ENCODE results near the gene KCNH5. TPM values are rescaled to one million over a fixed set of nuclear protein-coding genes. Genes with fewer than 3 reads are reported as not detected.

The KCNH5 gene
- total RNA-seq, 2 experiments from 2014 or later = not detected

- no peak overlapping the region for H3K4me2 ChIP-seq (ENCODE audit: low read length)
- no peak overlapping the region for H3K4me3 ChIP-seq (ENCODE audit: low read depth, low read length, poor library complexity, severe bottlenecking)
- intact Hi-C loops (cut with micrococcal nuclease; ENCODE audit: unreplicated experiment) = no loop called here
- CTCF ChIA-PET (ENCODE audit: unreplicated experiment) = no interaction called here
- H3K36me3 ChIP-seq (ENCODE audit: insufficient read depth, low read length) = no peaks in the 10 kb centered on the region
- no peak for TF ChIP-seq CTCF (conservative IDR thresholded peaks at IDR 0.05; ENCODE audit: low read length)
- no peak for TF ChIP-seq EZH2phosphoT487 (IDR thresholded peaks at IDR 0.05; ENCODE audit: borderline replicate concordance, low read depth, low read length)
- no peak overlapping the region for H2AFZ ChIP-seq (ENCODE audit: low read length)
- POLR2A ChIA-PET = no interaction called here
- H3K9me2 ChIP-seq (ENCODE audit: insufficient read depth, low read length) = no peaks in the 10 kb centered on the region
- no peaks in the 10 kb centered on the region for H3K4me1 ChIP-seq (ENCODE audit: insufficient read depth, low read length, poor library complexity, severe bottlenecking)
- H3K9me3 ChIP-seq (ENCODE audit: low read length) = no peaks in the 10 kb centered on the region
- no TSS peak for BruUV-seq (replicated peaks)
- H4K20me1 ChIP-seq (ENCODE audit: insufficient read depth, low read length) = no peaks in the 10 kb centered on the region
- no peak for DNase-seq (ENCODE audit: low spot score)
- H3K27ac ChIP-seq (ENCODE audit: low read depth, low read length, poor library complexity, severe bottlenecking) = no peak overlapping the region
- H3K79me2 ChIP-seq (ENCODE audit: insufficient read depth, low read depth, low read length) = no peaks in the 10 kb centered on the region
Observed at GRCh38 chr14:62691647-62692489, 353.4 kb downstream of the KCNH5 start.

DNA sequence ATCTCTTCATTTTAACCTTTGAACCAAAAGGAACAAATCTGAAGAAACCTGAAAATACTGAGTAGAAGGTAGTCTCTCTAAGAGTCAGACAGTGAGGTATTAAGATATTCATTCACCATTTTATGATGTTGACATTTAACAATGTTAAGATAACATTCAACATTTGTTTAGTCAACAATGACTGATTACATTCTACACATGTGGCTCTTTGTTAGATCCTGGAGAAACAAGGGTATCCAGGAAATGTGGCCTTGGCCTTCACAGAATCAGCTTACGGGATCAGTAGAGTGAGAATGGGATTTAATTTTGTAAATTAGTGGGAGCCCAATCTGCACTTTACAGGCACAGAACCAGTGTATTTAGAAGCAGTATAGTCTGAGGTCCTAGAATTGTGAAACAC, 355.5 kb downstream of the KCNH5 start:
- no peaks in the 10 kb centered on the region for H3K9me3 ChIP-seq (ENCODE audit: low read length)
- H3K9me2 ChIP-seq (ENCODE audit: insufficient read depth, low read length) = no peaks in the 10 kb centered on the region
- H2AFZ ChIP-seq (ENCODE audit: low read length) = no peak overlapping the region
- H3K4me2 ChIP-seq (ENCODE audit: low read length) = no peak overlapping the region
- no peaks in the 10 kb centered on the region for H3K36me3 ChIP-seq (ENCODE audit: insufficient read depth, low read length)
- H3K4me1 ChIP-seq (ENCODE audit: insufficient read depth, low read length, poor library complexity, severe bottlenecking) = no peaks in the 10 kb centered on the region
- H3K79me2 ChIP-seq (ENCODE audit: insufficient read depth, low read depth, low read length) = no peaks in the 10 kb centered on the region
- H4K20me1 ChIP-seq (ENCODE audit: insufficient read depth, low read length) = no peaks in the 10 kb centered on the region
- no TSS peak for BruUV-seq (replicated peaks)
- TF ChIP-seq CTCF (conservative IDR thresholded peaks at IDR 0.05; ENCODE audit: low read length) (no peak), EZH2phosphoT487 (IDR thresholded peaks at IDR 0.05; ENCODE audit: borderline replicate concordance, low read depth, low read length) (no peak)
- H3K27ac ChIP-seq (ENCODE audit: low read depth, low read length, poor library complexity, severe bottlenecking) = no peak overlapping the region
- POLR2A ChIA-PET = no interaction called here
- no peak for DNase-seq (ENCODE audit: low spot score)
- intact Hi-C loops (cut with micrococcal nuclease; ENCODE audit: unreplicated experiment) = no loop called here
- H3K4me3 ChIP-seq (ENCODE audit: low read depth, low read length, poor library complexity, severe bottlenecking) = no peak overlapping the region
- CTCF ChIA-PET (ENCODE audit: unreplicated experiment) = no interaction called here

GRCh38 chr14:62687818-62688217, 357.4 kb downstream of the KCNH5 start:
- Histone ChIP-seq H3K4me1 (ENCODE audit: insufficient read depth, low read length, poor library complexity, severe bottlenecking) (no peaks in the 10 kb centered on the region), H3K27ac (ENCODE audit: low read depth, low read length, poor library complexity, severe bottlenecking) (no peak overlapping the region), H3K4me2 (ENCODE audit: low read length) (no peak overlapping the region), H3K4me3 (ENCODE audit: low read depth, low read length, poor library complexity, severe bottlenecking) (no peak overlapping the region), H2AFZ (ENCODE audit: low read length) (no peak overlapping the region), H3K36me3 (ENCODE audit: insufficient read depth, low read length) (no peaks in the 10 kb centered on the region), H3K9me3 (ENCODE audit: low read length) (no peaks in the 10 kb centered on the region), H4K20me1 (ENCODE audit: insufficient read depth, low read length) (no peaks in the 10 kb centered on the region), H3K79me2 (ENCODE audit: insufficient read depth, low read depth, low read length) (no peaks in the 10 kb centered on the region), H3K9me2 (ENCODE audit: insufficient read depth, low read length) (no peaks in the 10 kb centered on the region)
- TF ChIP-seq CTCF (conservative IDR thresholded peaks at IDR 0.05; ENCODE audit: low read length) (no peak), EZH2phosphoT487 (IDR thresholded peaks at IDR 0.05; ENCODE audit: borderline replicate concordance, low read depth, low read length) (no peak)
- ChIA-PET POLR2A (no interaction called here), CTCF (ENCODE audit: unreplicated experiment) (no interaction called here)
- BruUV-seq (replicated peaks) = no TSS peak
- no peak for DNase-seq (ENCODE audit: low spot score)
- intact Hi-C loops (cut with micrococcal nuclease; ENCODE audit: unreplicated experiment) = no loop called here

Measured in OCI-LY7 (cell line).